Glutamatergic neuron (in vitro differentiated cells): ENCODE data around the gene CRHR2. TPM values are rescaled to one million over a fixed set of nuclear protein-coding genes. Genes with fewer than 3 reads are reported as not detected.

Source experiments
- DNase-seq: peaks from one replicate; pipeline ENCODE4 v3.0.0; 2022
- H3K27ac Mint-ChIP-seq: one replicate; pipeline ENCODE4 v1.8.0; 2020; ENCODE audit warnings: mild to moderate bottlenecking, mixed read lengths, inconsistent platforms; ENCODE audit not compliant: unreplicated experiment
- H3K27me3 Mint-ChIP-seq: one replicate; pipeline ENCODE4 v1.8.0; 2020; ENCODE audit warnings: mild to moderate bottlenecking, moderate library complexity, mixed read lengths, inconsistent platforms; ENCODE audit not compliant: unreplicated experiment
- H3K36me3 Mint-ChIP-seq: one replicate; pipeline ENCODE4 v1.8.0; 2020; ENCODE audit warnings: mild to moderate bottlenecking, mixed read lengths, inconsistent platforms; ENCODE audit not compliant: unreplicated experiment
- H3K4me1 Mint-ChIP-seq: one replicate; pipeline ENCODE4 v1.8.0; 2020; ENCODE audit warnings: mild to moderate bottlenecking, low read depth, mixed read lengths, inconsistent platforms; ENCODE audit not compliant: unreplicated experiment
- H3K4me3 Mint-ChIP-seq: one replicate; pipeline ENCODE4 v1.8.0; 2020; ENCODE audit warnings: mild to moderate bottlenecking, mixed read lengths, inconsistent platforms; ENCODE audit not compliant: unreplicated experiment
- H3K9me3 Mint-ChIP-seq: one replicate; pipeline ENCODE4 v1.8.0; 2020; ENCODE audit warnings: mild to moderate bottlenecking, moderate library complexity, mixed read lengths, inconsistent platforms; ENCODE audit not compliant: unreplicated experiment
- CTCF ChIP-seq: fragments of 200-600 bp; sonication (generic); IDR thresholded peaks from one replicate; pipeline ENCODE4 v1.5.0; 2021; ENCODE audit not compliant: partially characterized antibody, unreplicated experiment
- total RNA-seq: library from RNA; stranded (reverse); fragmentation: NEBNext Ultra II Directional; extraction: Animal tissue kit (Norgen Biotek cat#: 25700); gene quantifications from one replicate; pipeline ENCODE4 v1.2.1, GENCODE V29; 2021; ENCODE audit not compliant: unreplicated experiment

CRHR2 gene
- total RNA-seq, 1 donor from 2014 or later, result 2.4 TPM

DNA sequence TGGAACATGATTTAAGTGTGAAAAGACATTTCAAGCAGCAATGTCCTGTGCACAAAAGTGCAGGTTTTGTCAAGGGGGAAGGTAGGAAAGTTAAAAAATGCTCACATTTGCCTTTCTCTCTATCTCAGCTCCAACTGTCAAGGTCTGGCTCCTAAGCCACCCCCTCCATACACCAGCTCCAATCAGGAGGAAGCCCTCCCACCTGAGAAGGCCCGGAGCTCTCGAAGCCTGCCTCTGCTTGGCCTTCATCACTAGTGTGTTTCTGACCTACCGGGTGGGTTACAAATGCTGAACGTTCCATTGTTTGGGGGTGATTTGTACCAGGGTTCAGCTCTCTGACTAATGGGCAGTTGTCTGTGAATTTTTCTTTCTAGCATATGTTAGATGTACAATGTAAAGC lies 14.2 kb downstream of the CRHR2 start:
- H3K36me3 Mint-ChIP-seq, result no peaks in the 10 kb centered on the region
- H3K4me3 Mint-ChIP-seq, result no peak overlapping the region
- no peak for TF ChIP-seq CTCF
- H3K27me3 Mint-ChIP-seq, result peaks cover 13% of the 10 kb centered on the region
- H3K9me3 Mint-ChIP-seq, result peaks cover 3% of the 10 kb centered on the region
- H3K27ac Mint-ChIP-seq, result no peak overlapping the region
- H3K4me1 Mint-ChIP-seq, result no peaks in the 10 kb centered on the region
- DNase-seq, result no peak

- no peaks in the 10 kb centered on the region for H3K4me1 Mint-ChIP-seq
- no peak for TF ChIP-seq CTCF
- peaks cover 15% of the 10 kb centered on the region for H3K27me3 Mint-ChIP-seq
- H3K4me3 Mint-ChIP-seq, result no peak overlapping the region
- H3K36me3 Mint-ChIP-seq, result no peaks in the 10 kb centered on the region
- no peak overlapping the region for H3K27ac Mint-ChIP-seq
- DNase-seq, result no peak
- H3K9me3 Mint-ChIP-seq, result peaks cover 4% of the 10 kb centered on the region
These were observed 15.1 kb downstream of the CRHR2 start for GRCh38 chr7:30667172-30667571.

GRCh38 chr7:30665449-30665848 lies 16.8 kb downstream of the CRHR2 start:
- H3K36me3 Mint-ChIP-seq, result no peaks in the 10 kb centered on the region
- peaks cover 4% of the 10 kb centered on the region for H3K9me3 Mint-ChIP-seq
- DNase-seq, result no peak
- H3K27ac Mint-ChIP-seq, result no peak overlapping the region
- TF ChIP-seq CTCF, result no peak
- H3K27me3 Mint-ChIP-seq, result peaks cover 13% of the 10 kb centered on the region
- H3K4me3 Mint-ChIP-seq, result no peak overlapping the region
- no peaks in the 10 kb centered on the region for H3K4me1 Mint-ChIP-seq

DNA sequence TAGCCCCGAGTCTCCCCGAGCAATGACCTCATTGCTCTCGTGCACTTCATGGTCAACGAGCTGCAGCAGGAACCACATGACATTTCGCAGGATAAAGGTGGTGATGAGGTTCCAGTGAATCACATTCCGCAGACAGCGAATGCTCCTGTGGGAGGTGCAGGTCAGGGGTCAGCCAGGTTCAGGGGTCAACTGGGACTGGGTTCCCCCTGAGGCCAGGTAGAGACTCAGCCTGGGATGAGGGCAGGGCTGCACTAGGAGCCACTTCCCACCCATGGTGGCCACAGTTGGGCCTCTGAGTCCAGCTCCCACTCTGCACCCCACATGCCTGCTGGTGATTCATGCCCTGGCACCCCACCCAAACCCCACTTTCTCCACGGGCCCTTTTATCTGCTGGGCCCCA lies 17.2 kb downstream of the CRHR2 start:
- Mint-ChIP-seq H3K36me3 (no peaks in the 10 kb centered on the region), H3K27me3 (peaks cover 11% of the 10 kb centered on the region), H3K4me1 (no peaks in the 10 kb centered on the region), H3K4me3 (no peak overlapping the region), H3K27ac (no peak overlapping the region), H3K9me3 (peaks cover 4% of the 10 kb centered on the region)
- DNase-seq, result no peak
- no peak for TF ChIP-seq CTCF

- H3K9me3 Mint-ChIP-seq, result peaks cover 2% of the 10 kb centered on the region
- peaks cover 1% of the 10 kb centered on the region for H3K4me1 Mint-ChIP-seq
- H3K4me3 Mint-ChIP-seq, result no peak overlapping the region
- no peak for TF ChIP-seq CTCF
- H3K36me3 Mint-ChIP-seq, result no peaks in the 10 kb centered on the region
- H3K27ac Mint-ChIP-seq, result no peak overlapping the region
- no peak for DNase-seq
- H3K27me3 Mint-ChIP-seq, result peaks cover 8% of the 10 kb centered on the region
These were observed 17.9 kb downstream of the CRHR2 start for GRCh38 chr7:30664184-30664885.
